Large intestine (tissue), 12 donors: ENCODE results near the gene CTTNBP2NL. TPM values are rescaled to one million over a fixed set of nuclear protein-coding genes. Genes with fewer than 3 reads are reported as not detected.
A peak's percentile ranks its signal among the peaks of the same experiment; 100 is the strongest.

Source experiments
- DNase-seq, 2 donors: peaks; one replicate each; pipeline versions ENCODE4 v3.0.0 to v3.0.0-alpha.2; 2013
- H3K27ac ChIP-seq: one replicate; pipeline ENCODE4 v1.5.1; 2013; ENCODE audit warnings: low read length
- H3K27me3 ChIP-seq: 2 replicates; pipeline ENCODE4 v1.6.1; 2013; ENCODE audit warnings: low read length; ENCODE audit not compliant: control insufficient read depth, insufficient read depth
- H3K36me3 ChIP-seq: 2 replicates; pipeline ENCODE4 v1.6.1; 2013; ENCODE audit warnings: low read length; ENCODE audit not compliant: control insufficient read depth, insufficient read depth
- H3K4me1 ChIP-seq: one replicate; pipeline ENCODE4 v1.6.1; 2013; ENCODE audit warnings: low read length; ENCODE audit not compliant: control insufficient read depth, insufficient read depth
- H3K4me3 ChIP-seq: one replicate; pipeline ENCODE4 v1.5.1; 2013; ENCODE audit warnings: low read length
- H3K9me3 ChIP-seq: one replicate; pipeline ENCODE4 v1.6.1; 2013; ENCODE audit warnings: mild to moderate bottlenecking, low read depth, low read length, moderate library complexity; ENCODE audit not compliant: control insufficient read depth
- whole genome bisulfite sequencing: methylation state at CpG from one replicate; pipeline ENCODE4 v1.1.5; 2013; ENCODE audit warnings: low lambda C conversion rate; ENCODE audit not compliant: insufficient coverage; 5-methylcytosine and 5-hydroxymethylcytosine counted together
- long read RNA-seq, 11 donors: transcript quantifications; one replicate each; lab custom pipeline, GENCODE V29; 2026
- polyA plus RNA-seq: library from polyadenylated mRNA; unstranded; fragments of 120-200 nt; gene quantifications from one replicate; pipeline ENCODE4 v1.2.1, GENCODE V29; 2013

CTTNBP2NL gene
- polyA plus RNA-seq = 21.6 TPM
- long read RNA-seq, donor 1, full-length matches to known transcripts = 8 of 8 reads
- long read RNA-seq, donor 1, partial matches to known transcripts = 0 of 8 reads
- long read RNA-seq, donor 1, other reads (novel, unspliced or antisense) = 0 of 8 reads
- long read RNA-seq, donor 2, full-length matches to known transcripts = 11 of 17 reads
- long read RNA-seq, donor 2, partial matches to known transcripts = 6 of 17 reads
- long read RNA-seq, donor 2, other reads (novel, unspliced or antisense) = 0 of 17 reads
- long read RNA-seq, donor 3 = 0 reads
- long read RNA-seq, donor 4, full-length matches to known transcripts = 3 of 3 reads
- long read RNA-seq, donor 4, partial matches to known transcripts = 0 of 3 reads
- long read RNA-seq, donor 4, other reads (novel, unspliced or antisense) = 0 of 3 reads
- long read RNA-seq, donor 5, full-length matches to known transcripts = 10 of 16 reads
- long read RNA-seq, donor 5, partial matches to known transcripts = 6 of 16 reads
- long read RNA-seq, donor 5, other reads (novel, unspliced or antisense) = 0 of 16 reads
- long read RNA-seq, donor 6, full-length matches to known transcripts = 11 of 16 reads
- long read RNA-seq, donor 6, partial matches to known transcripts = 5 of 16 reads
- long read RNA-seq, donor 6, other reads (novel, unspliced or antisense) = 0 of 16 reads
- long read RNA-seq, donor 7, full-length matches to known transcripts = 6 of 6 reads
- long read RNA-seq, donor 7, partial matches to known transcripts = 0 of 6 reads
- long read RNA-seq, donor 7, other reads (novel, unspliced or antisense) = 0 of 6 reads
- long read RNA-seq, donor 8, full-length matches to known transcripts = 11 of 11 reads
- long read RNA-seq, donor 8, partial matches to known transcripts = 0 of 11 reads
- long read RNA-seq, donor 8, other reads (novel, unspliced or antisense) = 0 of 11 reads
- long read RNA-seq, donor 9, full-length matches to known transcripts = 11 of 18 reads
- long read RNA-seq, donor 9, partial matches to known transcripts = 7 of 18 reads
- long read RNA-seq, donor 9, other reads (novel, unspliced or antisense) = 0 of 18 reads
- long read RNA-seq, donor 10, full-length matches to known transcripts = 11 of 16 reads
- long read RNA-seq, donor 10, partial matches to known transcripts = 5 of 16 reads
- long read RNA-seq, donor 10, other reads (novel, unspliced or antisense) = 0 of 16 reads
- long read RNA-seq, donor 11, full-length matches to known transcripts = 4 of 9 reads
- long read RNA-seq, donor 11, partial matches to known transcripts = 5 of 9 reads
- long read RNA-seq, donor 11, other reads (novel, unspliced or antisense) = 0 of 9 reads

DNA sequence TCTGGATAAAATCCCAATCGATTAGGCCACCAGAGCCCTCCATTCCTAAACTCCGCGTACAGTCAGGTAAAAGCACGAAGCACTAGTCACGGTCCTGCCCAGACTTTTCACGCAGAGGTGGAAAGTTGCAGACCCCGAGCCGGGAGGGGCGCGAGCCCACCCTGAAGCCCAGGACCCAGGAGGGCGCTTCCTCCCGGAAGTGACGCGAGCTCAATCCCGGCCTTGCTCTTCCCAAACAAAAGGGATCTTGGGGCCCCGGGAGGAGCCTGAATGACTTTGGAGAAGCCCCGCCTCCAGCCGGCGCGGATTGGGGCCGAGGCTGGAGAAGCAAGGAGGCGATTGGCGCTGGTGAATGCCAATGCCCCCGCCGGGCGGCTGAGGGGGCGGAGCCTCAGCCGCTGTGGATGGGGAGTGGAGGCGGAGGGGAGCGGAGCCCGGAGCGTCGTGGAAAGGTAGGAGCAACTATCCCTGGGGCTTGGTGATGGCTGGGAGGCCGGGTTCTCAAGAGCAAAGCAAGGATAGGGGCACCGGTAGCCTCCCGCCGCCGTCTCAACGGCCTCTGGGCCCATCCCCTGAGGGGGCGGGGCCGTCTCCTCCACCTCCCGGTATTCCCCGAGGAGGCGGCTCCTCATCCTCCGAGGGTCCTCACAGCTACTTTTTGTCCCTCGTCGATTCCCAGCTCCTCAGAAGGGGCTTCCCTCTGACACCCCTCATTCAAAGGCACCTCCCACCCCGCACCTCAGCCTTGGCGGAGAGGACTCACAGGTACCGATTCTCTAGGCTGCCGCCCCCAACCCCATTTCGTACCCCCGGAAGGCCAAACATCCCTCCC lies at the start of gene CTTNBP2NL:
Gene CTTNBP2NL, plus strand, starts transcription at position 394 of the 832 bp plus-strand sequence. CDS start 19,952 bp downstream, outside the sequence.
- Histone ChIP-seq H3K36me3 (no peaks in the 10 kb centered on the region), H3K4me1 (peaks cover 25% of the 10 kb centered on the region)
- WGBS = 0% methylated on average over 5 of the region's 53 CpGs

DNA sequence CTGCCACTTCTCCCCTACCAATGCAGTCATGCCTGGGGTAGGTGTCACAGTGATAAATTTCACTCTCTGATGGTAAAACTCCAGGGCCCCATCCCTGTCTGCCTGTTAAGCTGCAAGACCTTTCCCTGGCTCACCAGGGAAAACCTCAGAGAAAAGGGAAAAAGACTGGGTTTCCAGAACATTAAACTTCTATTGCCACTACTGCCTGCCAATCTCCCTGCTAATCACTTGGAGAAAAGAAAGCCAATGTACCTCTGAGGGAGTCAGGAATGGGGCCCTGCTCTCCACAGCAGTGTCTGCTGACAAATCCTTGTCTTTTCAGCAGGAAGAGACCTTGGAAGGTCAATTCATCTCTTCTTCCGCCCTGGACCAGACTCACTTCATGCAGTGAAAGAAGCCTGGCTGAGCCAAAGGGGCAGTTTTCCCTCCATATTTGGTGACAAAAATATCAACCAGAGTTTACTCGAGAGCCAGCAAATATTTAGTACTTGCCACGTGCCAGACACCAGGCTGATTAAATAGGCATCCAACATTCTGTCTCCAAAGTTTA lies 49.1 kb upstream of the CTTNBP2NL start:
- no CpG with 5 or more reads among the region's 3 CpGs for WGBS
- Histone ChIP-seq H3K4me1 (no peaks in the 10 kb centered on the region), H3K9me3 (no peaks in the 10 kb centered on the region), H3K27me3 (peaks cover 10% of the 10 kb centered on the region), H3K4me3 (no peak overlapping the region), H3K27ac (no peak overlapping the region), H3K36me3 (no peaks in the 10 kb centered on the region)
- DNase-seq = no peak

More for the DNA sequence above, at the start of gene CTTNBP2NL:
- Histone ChIP-seq H3K27me3 (no peaks in the 10 kb centered on the region), H3K27ac (peak within 1 kb of the TSS; percentile 95), H3K9me3 (no peaks in the 10 kb centered on the region), H3K4me3 (peak within 1 kb of the TSS; percentile 97)
- DNase-seq = peak; percentile 96 to 98

GRCh38 chr1:112356765-112357164 lies 39.2 kb upstream of the CTTNBP2NL start:
- Histone ChIP-seq H3K4me1 (peaks cover 4% of the 10 kb centered on the region), H3K4me3 (no peak overlapping the region), H3K9me3 (no peaks in the 10 kb centered on the region), H3K27ac (no peak overlapping the region), H3K36me3 (no peaks in the 10 kb centered on the region), H3K27me3 (peaks cover 11% of the 10 kb centered on the region)
- WGBS = no CpG with 5 or more reads among the region's 2 CpGs
- no peak for DNase-seq

GRCh38 chr1:112357467-112357866 lies 38.5 kb upstream of the CTTNBP2NL start:
- Histone ChIP-seq H3K4me1 (peaks cover 4% of the 10 kb centered on the region), H3K36me3 (no peaks in the 10 kb centered on the region), H3K4me3 (no peak overlapping the region), H3K27me3 (peaks cover 11% of the 10 kb centered on the region), H3K27ac (no peak overlapping the region), H3K9me3 (no peaks in the 10 kb centered on the region)
- no peak for DNase-seq
- no CpG with 5 or more reads among the region's 6 CpGs for WGBS

DNA sequence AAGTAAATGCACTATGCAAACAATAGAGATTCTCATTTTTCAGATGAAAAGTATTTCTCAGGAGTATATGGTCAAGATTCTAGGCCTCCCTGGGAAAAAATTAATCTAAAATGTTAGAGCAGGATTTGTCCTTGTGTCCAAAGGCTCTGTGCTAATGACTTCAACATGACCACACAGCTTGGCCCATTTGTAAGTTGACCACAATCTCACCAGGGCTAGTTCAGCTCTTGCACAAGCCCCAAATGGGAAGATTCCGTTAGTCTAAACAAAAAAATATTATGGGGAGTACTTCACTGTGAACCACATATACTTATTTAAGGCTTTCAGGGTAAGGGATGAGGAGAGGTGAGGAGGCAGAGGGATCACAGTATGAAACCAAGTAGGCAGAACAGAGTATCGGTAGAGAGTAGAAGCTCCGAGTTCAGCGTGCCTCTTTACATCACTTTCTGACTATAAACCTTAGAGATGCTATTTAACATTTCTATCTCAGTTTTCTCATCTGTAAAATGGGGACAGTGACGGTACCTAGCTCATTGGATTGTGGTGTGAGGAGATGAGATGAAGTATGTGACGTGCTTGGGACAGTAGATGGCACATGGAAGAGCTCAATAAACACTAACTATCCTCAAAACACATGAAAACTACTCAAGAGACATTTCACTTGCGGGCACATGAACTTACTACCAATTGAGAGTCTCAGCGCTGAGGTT lies 37.8 kb upstream of the CTTNBP2NL start:
- WGBS = 100% methylated on average over 1 of the region's 8 CpGs
- Histone ChIP-seq H3K36me3 (no peaks in the 10 kb centered on the region), H3K27ac (no peak overlapping the region), H3K4me1 (peaks cover 4% of the 10 kb centered on the region), H3K4me3 (no peak overlapping the region), H3K27me3 (peaks cover 11% of the 10 kb centered on the region), H3K9me3 (no peaks in the 10 kb centered on the region)
- DNase-seq = no peak

- Histone ChIP-seq H3K36me3 (no peaks in the 10 kb centered on the region), H3K9me3 (no peaks in the 10 kb centered on the region), H3K4me3 (no peak overlapping the region), H3K4me1 (peaks cover 4% of the 10 kb centered on the region), H3K27ac (no peak overlapping the region), H3K27me3 (peaks cover 11% of the 10 kb centered on the region)
- peak in 1 of 2 donors; percentile 31 for DNase-seq
- no CpG with 5 or more reads among the region's 7 CpGs for WGBS
Observed at GRCh38 chr1:112358798-112359408, 37.1 kb upstream of the CTTNBP2NL start.

DNA sequence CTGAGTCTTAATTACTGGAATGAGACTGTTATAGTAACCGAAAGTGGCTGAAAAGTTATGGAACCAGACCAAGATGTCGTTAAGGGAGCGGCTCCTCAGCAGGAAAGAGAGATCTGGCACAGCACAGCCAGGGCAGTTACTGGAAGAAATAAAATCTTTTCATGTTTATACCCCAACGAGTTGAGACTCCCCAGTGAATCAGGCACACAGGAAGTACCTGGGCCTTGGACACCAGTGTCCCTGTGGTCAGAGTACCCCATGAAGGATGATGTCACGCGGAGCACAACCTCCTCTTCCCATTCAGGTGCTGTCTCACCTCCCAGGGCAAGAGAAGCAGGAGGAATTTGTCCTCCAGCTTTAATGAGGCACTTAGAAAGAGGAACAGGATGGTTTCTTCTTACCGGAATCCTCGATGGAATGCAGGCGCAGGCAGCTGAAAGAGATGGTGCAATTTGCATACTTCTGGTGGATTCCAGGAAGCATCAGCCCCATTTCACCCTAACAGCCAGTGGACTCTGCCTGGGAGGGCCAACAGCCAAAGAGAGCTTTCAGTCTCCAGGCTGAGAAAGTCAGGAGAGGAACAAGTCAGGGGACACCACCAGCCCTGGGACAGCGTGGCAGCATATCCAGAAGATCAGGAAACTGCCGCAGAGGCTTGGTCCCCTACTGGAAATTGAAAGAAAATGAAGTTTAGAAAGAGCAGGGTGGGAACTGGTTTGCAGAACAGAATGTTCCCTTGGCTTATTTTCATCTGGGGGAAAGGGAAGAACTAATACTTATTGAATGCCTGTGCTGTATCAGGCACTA lies 35.9 kb upstream of the CTTNBP2NL start:
- Histone ChIP-seq H3K27ac (no peak overlapping the region), H3K4me3 (no peak overlapping the region), H3K27me3 (peaks cover 11% of the 10 kb centered on the region), H3K36me3 (no peaks in the 10 kb centered on the region), H3K9me3 (no peaks in the 10 kb centered on the region), H3K4me1 (peaks cover 4% of the 10 kb centered on the region)
- WGBS = 94% methylated on average over 2 of the region's 11 CpGs
- peak in 1 of 2 donors; percentile 42 for DNase-seq

- Histone ChIP-seq H3K27me3 (peaks cover 7% of the 10 kb centered on the region), H3K4me1 (peaks cover 4% of the 10 kb centered on the region), H3K27ac (no peak overlapping the region), H3K36me3 (no peaks in the 10 kb centered on the region), H3K9me3 (no peaks in the 10 kb centered on the region), H3K4me3 (no peak overlapping the region)
- WGBS = 73% methylated on average over 2 of the region's 2 CpGs
- DNase-seq = no peak
Observed at GRCh38 chr1:112363636-112364035, 32.4 kb upstream of the CTTNBP2NL start.
